Kidney (tissue), 14 donors: ENCODE results near the gene PGRMC1. TPM values are rescaled to one million over a fixed set of nuclear protein-coding genes. Genes with fewer than 3 reads are reported as not detected.
"Not testable (repeated sequence)": the region's sequence is repeated elsewhere in the genome, so short reads cannot be mapped to it uniquely, and the experiment has no call there.

Experiments used
- DNase-seq, 5 donors: peaks; one replicate each; pipeline ENCODE4 v3.0.0-alpha.2; 2013 to 2020
- FAIRE-seq: peaks from 2 replicates; lab custom pipeline; 2012; peaks lifted over from hg19 to GRCh38; lab: Jason Lieb, UNC
- H3K27ac ChIP-seq, 2 donors: one replicate each; pipeline ENCODE4 v1.7.0; 2013; ENCODE audit warnings: low read depth in 2 of 2, low read length in 2 of 2, inconsistent platforms in 1 of 2
- H3K27me3 ChIP-seq: one replicate; pipeline ENCODE4 v1.7.1; 2013; ENCODE audit warnings: low read length, inconsistent platforms; ENCODE audit not compliant: control insufficient read depth, insufficient read depth
- H3K36me3 ChIP-seq, 3 donors: one replicate each; pipeline versions ENCODE4 v1.7.0 to v1.7.1; 2013; ENCODE audit warnings: low read length in 3 of 3, control low read depth in 1 of 3, inconsistent platforms in 1 of 3; ENCODE audit not compliant: insufficient read depth in 3 of 3, control insufficient read depth in 2 of 3
- H3K4me1 ChIP-seq, 3 donors: one replicate each; pipeline versions ENCODE4 v1.7.0 to v1.7.1; 2013; ENCODE audit warnings: low read length in 3 of 3, inconsistent platforms in 1 of 3, low read depth in 1 of 3; ENCODE audit not compliant: control insufficient read depth in 2 of 3, insufficient read depth in 2 of 3
- H3K4me3 ChIP-seq, 3 donors: one replicate each; pipeline versions ENCODE4 v1.7.0 to v1.8.1; 2013; ENCODE audit warnings: low read length in 3 of 3, control low read depth in 1 of 3, inconsistent platforms in 1 of 3
- H3K9ac ChIP-seq, 3 donors: one replicate each; pipeline versions ENCODE4 v1.7.0 to v1.7.1; 2013; ENCODE audit warnings: low read length in 3 of 3, control low read depth in 1 of 3, inconsistent platforms in 1 of 3
- H3K9me3 ChIP-seq, 3 donors: one replicate each; pipeline versions ENCODE4 v1.7.0 to v1.7.1; 2013; ENCODE audit warnings: low read length in 3 of 3, control low read depth in 1 of 3, inconsistent platforms in 1 of 3; ENCODE audit not compliant: control insufficient read depth in 2 of 3, insufficient read depth in 1 of 3
- CTCF ChIP-seq: IDR thresholded peaks from 3 replicates; pipeline ENCODE4 v1.5.1; 2012; ENCODE audit warnings: mild to moderate bottlenecking, moderate library complexity, borderline replicate concordance; ENCODE audit not compliant: insufficient read depth; ENCODE audit errors: extremely low read depth
- intact Hi-C: fragments of 100-400 bp; cut with DNase I; formaldehyde crosslinking; loops from one replicate; pipeline ENCODE4 v1.11.1; 2022
- polyA plus RNA-seq: library from polyadenylated mRNA; stranded (reverse); fragments of 350-450 nt; fragmentation: Illumina TruSeq; extraction: RNeasy Lipid Tissue Mini Kit (QIAGEN cat#74804); gene quantifications from one replicate; pipeline ENCODE4 v1.2.3, GENCODE V29; 2014; ENCODE audit warnings: low read depth, low replicate concordance; ENCODE audit not compliant: insufficient read depth
- total RNA-seq: library from RNA; stranded (reverse); fragmentation: NEBNext Ultra II Directional; extraction: Animal tissue kit (Norgen Biotek cat#: 25700); gene quantifications from one replicate; pipeline ENCODE4 v1.2.1, GENCODE V29; 2021
- donor health status: control.
- donor health status: control.
- donor health status: control.
- donor health status: control.
- donor health status: control.
- donor health status: DM: yes; HTN: yes; CAD: no.
- donor health status: Normal renal cell carcinoma (clear cell type).

The PGRMC1 gene
- total and polyA plus RNA-seq, 2 donors from 2014 or later = 118 to 181 TPM

GRCh38 chrX:119272882-119273419 lies 36.9 kb downstream of the PGRMC1 start:
- peak in 2 of 5 donors; percentile 28 to 67 for DNase-seq
- intact Hi-C loops = no loop called here
- Histone ChIP-seq H3K9me3 (no peaks in the 10 kb centered on the region), H3K4me3 (peak overlapping the region in 1 of 3 donors; percentile 6), H3K27ac (no peak overlapping the region), H3K27me3 (peaks cover 2% of the 10 kb centered on the region), H3K36me3 (no peaks in the 10 kb centered on the region), H3K4me1 (peaks cover 0 to 2% (median 0%) of the 10 kb centered on the region in 3 donors), H3K9ac (no peak overlapping the region)
- FAIRE-seq = no peak
- no peak for TF ChIP-seq CTCF

- peaks cover 0 to 2% (median 0%) of the 10 kb centered on the region in 3 donors for H3K4me1 ChIP-seq
- no peak overlapping the region for H3K27ac ChIP-seq
- no peak for FAIRE-seq
- peak; percentile 59 to 71 (median 65) for DNase-seq
- peaks cover 2% of the 10 kb centered on the region for H3K27me3 ChIP-seq
- H3K9me3 ChIP-seq = no peaks in the 10 kb centered on the region
- no peaks in the 10 kb centered on the region for H3K36me3 ChIP-seq
- peak overlapping the region in 2 of 3 donors; percentile 6 to 17 for H3K4me3 ChIP-seq
- intact Hi-C loops = no loop called here
- no peak overlapping the region for H3K9ac ChIP-seq
- TF ChIP-seq CTCF = no peak
Observed at GRCh38 chrX:119273420-119274192, 37.5 kb downstream of the PGRMC1 start.

GRCh38 chrX:119282347-119282746 lies 46.3 kb downstream of the PGRMC1 start:
- H3K9me3 ChIP-seq, H3K4me1 ChIP-seq, intact Hi-C loops, H3K9ac ChIP-seq, H3K4me3 ChIP-seq, H3K36me3 ChIP-seq, DNase-seq, FAIRE-seq, H3K27ac ChIP-seq, H3K27me3 ChIP-seq: not testable (repeated sequence)

- no peak for FAIRE-seq
- no peak for TF ChIP-seq CTCF
- no peaks in the 10 kb centered on the region for H3K4me1 ChIP-seq
- no peak overlapping the region for H3K4me3 ChIP-seq
- H3K27ac ChIP-seq = no peak overlapping the region
- H3K36me3 ChIP-seq = no peaks in the 10 kb centered on the region
- no peak overlapping the region for H3K9ac ChIP-seq
- H3K9me3 ChIP-seq = no peaks in the 10 kb centered on the region
- DNase-seq = no peak
- intact Hi-C loops = no loop called here
- H3K27me3 ChIP-seq = no peaks in the 10 kb centered on the region
Observed at GRCh38 chrX:119288890-119289393, 52.9 kb downstream of the PGRMC1 start.
